ENCODE data around the gene POLR3K. TPM values are rescaled to one million over a fixed set of nuclear protein-coding genes. Genes with fewer than 3 reads are reported as not detected.

The POLR3K gene
- total RNA-seq, 1 experiment from 2014 or later = 53.6 TPM

GRCh38 chr16:69181-69580, 15.8 kb upstream of the POLR3K start:
- no peak overlapping the region; a peak in 1 of 5 replicates for H3K4me3 Mint-ChIP-seq
- no peak for DNase-seq
- Histone ChIP-seq H4K91ac (ENCODE audit: insufficient read length, low read depth, low read length) (no peak overlapping the region), H2AFZ (ENCODE audit: low read length) (no peak overlapping the region), H3T11ph (ENCODE audit: low read length) (no peak overlapping the region), H3K23ac (ENCODE audit: insufficient read length, low read depth, low read length) (no peak overlapping the region), H3K79me2 (ENCODE audit: insufficient read depth, low read length) (no peaks in the 10 kb centered on the region; the same call in 1 of the 2 replicates), H2AK5ac (ENCODE audit: insufficient read length, low read length) (no peak overlapping the region), H3K56ac (ENCODE audit: insufficient read length, low read depth, low read length) (no peak overlapping the region), H3K14ac (ENCODE audit: insufficient read depth, low read length) (no peak overlapping the region), H2BK20ac (ENCODE audit: low read depth, low read length, poor library complexity, severe bottlenecking) (no peak overlapping the region), H4K5ac (ENCODE audit: insufficient read length, low read depth, low read length) (no peak overlapping the region), H3K27me3 (ENCODE audit: insufficient read depth, low read length) (no peaks in the 10 kb centered on the region), H2BK12ac (ENCODE audit: insufficient read length, low read depth, low read length) (no peak overlapping the region), H2BK5ac (ENCODE audit: insufficient read length, low read length) (no peak overlapping the region), H3K4me2 (ENCODE audit: insufficient read depth, insufficient read length, low read length) (no peak overlapping the region), H3K4ac (ENCODE audit: low read depth, low read length) (no peak overlapping the region), H3K4me1 (ENCODE audit: insufficient read depth, low read length) (peaks cover 3% of the 10 kb centered on the region; the same call in 1 of the 2 replicates), H3K23me2 (ENCODE audit: insufficient read length, low read depth, low read length, poor library complexity, severe bottlenecking) (peaks cover 10% of the 10 kb centered on the region), H3K9ac (ENCODE audit: extremely low read depth, insufficient read length, low read length) (no peak overlapping the region), H2BK120ac (ENCODE audit: low read depth, low read length, poor library complexity, severe bottlenecking) (no peak overlapping the region), H3K79me1 (ENCODE audit: insufficient read depth, low read depth, low read length, poor library complexity, severe bottlenecking) (no peaks in the 10 kb centered on the region), H3K9me3 (ENCODE audit: control insufficient read depth, low read depth, low read length) (no peaks in the 10 kb centered on the region), H3K18ac (ENCODE audit: insufficient read length, low read depth, low read length) (no peak overlapping the region), H2BK15ac (ENCODE audit: low read depth, low read length) (no peak overlapping the region), H4K8ac (replicated peaks; ENCODE audit: insufficient read length, low read depth, low read length) (no peak overlapping the region), H3K27ac (ENCODE audit: insufficient read length, low read depth, low read length) (no peak overlapping the region), H4K20me1 (ENCODE audit: control insufficient read depth, insufficient read depth, insufficient read length) (no peaks in the 10 kb centered on the region)
- H3K4me1 Mint-ChIP-seq = peaks cover 31 to 40% of the 10 kb centered on the region in 2 experiments
- H3K27me3 Mint-ChIP-seq (ENCODE audit: low read depth) = peaks cover 1% of the 10 kb centered on the region; the same call in 1 of the 2 replicates
- no peaks in the 10 kb centered on the region for H3K9me3 Mint-ChIP-seq
- WGBS (ENCODE audit: extremely low coverage, insufficient read length, low lambda C conversion rate) = no CpG with 5 or more reads among the region's 8 CpGs
- TF ChIP-seq CTCF (conservative IDR thresholded peaks at IDR 0.05) = no peak
- peak overlapping the region in 2 of 3 experiments; percentile 22 to 53; a peak in 3 of 7 replicates for H3K27ac Mint-ChIP-seq
- peaks cover 2 to 4% (median 3%) of the 10 kb centered on the region in 3 experiments; a peak in 5 of 7 replicates for H3K36me3 Mint-ChIP-seq (ENCODE audit: insufficient read depth in 1 of 3, low read depth in 3 of 3)

All from H9 (cell line).